Measurements from ENCODE around the gene LRRC75B.
"Not testable (repeated sequence)": the region's sequence is repeated elsewhere in the genome, so short reads cannot be mapped to it uniquely, and the experiment has no call there.

Gene LRRC75B

GRCh38 chr22:24552503-24553286, 40.2 kb downstream of the LRRC75B start:
- not testable (repeated sequence) for DNase-seq

GRCh38 chr22:24550902-24551435, 41.9 kb downstream of the LRRC75B start:
- no peak for DNase-seq

- DNase-seq: no peak
Measured at GRCh38 chr22:24550028-24550901, 42.6 kb downstream of the LRRC75B start.

GRCh38 chr22:24548812-24549211, 44.1 kb downstream of the LRRC75B start:
- no peak for DNase-seq

- no peak for DNase-seq
Measured at GRCh38 chr22:24543679-24544243, 49.1 kb downstream of the LRRC75B start.

GRCh38 chr22:24543185-24543601, 49.7 kb downstream of the LRRC75B start:
- DNase-seq: no peak

- DNase-seq: no peak
Measured at GRCh38 chr22:24542641-24543040, 50.2 kb downstream of the LRRC75B start.

GRCh38 chr22:24541681-24542515, 51.0 kb downstream of the LRRC75B start:
- DNase-seq: no peak

GRCh38 chr22:24540470-24540869, 52.4 kb downstream of the LRRC75B start:
- DNase-seq: no peak

- no peak for DNase-seq
Measured at GRCh38 chr22:24536089-24536488, 56.8 kb downstream of the LRRC75B start.

Data from DMS79 treated with DMSO at 0.1 percent for 48 hours (cell line).